NAMALWA (cell line): Measurements from ENCODE around the gene GALNT5.

Experiments
- DNase-seq: peaks from one replicate; pipeline ENCODE4 v3.0.0-alpha.2; 2015; ENCODE audit warnings: low spot score

The GALNT5 gene

GRCh38 chr2:157290525-157290924, 33.0 kb downstream of the GALNT5 start:
- DNase-seq: no peak

GRCh38 chr2:157291018-157291417, 33.5 kb downstream of the GALNT5 start:
- no peak for DNase-seq

- DNase-seq: no peak
These were observed 35.3 kb downstream of the GALNT5 start for GRCh38 chr2:157292853-157293252.

- DNase-seq: no peak
These were observed 39.0 kb downstream of the GALNT5 start for GRCh38 chr2:157296490-157296889.

GRCh38 chr2:157296958-157297357, 39.5 kb downstream of the GALNT5 start:
- DNase-seq: no peak

- DNase-seq: no peak
These were observed 43.8 kb downstream of the GALNT5 start for GRCh38 chr2:157301307-157301706.

- peak; percentile 69 for DNase-seq
These were observed 45.1 kb downstream of the GALNT5 start for GRCh38 chr2:157302492-157303099.

GRCh38 chr2:157303612-157304011, 46.1 kb downstream of the GALNT5 start:
- no peak for DNase-seq

- DNase-seq: no peak
These were observed 47.6 kb downstream of the GALNT5 start for GRCh38 chr2:157304811-157305722.

- no peak for DNase-seq
These were observed 48.2 kb downstream of the GALNT5 start for GRCh38 chr2:157305723-157306110.

GRCh38 chr2:157307021-157307420, 49.5 kb downstream of the GALNT5 start:
- peak; percentile 41 for DNase-seq

- no peak for DNase-seq
These were observed 52.4 kb downstream of the GALNT5 start for GRCh38 chr2:157309878-157310277.

GRCh38 chr2:157311706-157312105, 54.2 kb downstream of the GALNT5 start:
- DNase-seq: no peak

GRCh38 chr2:157312866-157313486, 55.5 kb downstream of the GALNT5 start:
- no peak for DNase-seq

- DNase-seq: no peak
These were observed 58.4 kb downstream of the GALNT5 start for GRCh38 chr2:157315901-157316300.

GRCh38 chr2:157318884-157319283, 61.4 kb downstream of the GALNT5 start:
- no peak for DNase-seq

- DNase-seq: no peak
These were observed 62.3 kb downstream of the GALNT5 start for GRCh38 chr2:157319795-157320194.

GRCh38 chr2:157320409-157320808, 62.9 kb downstream of the GALNT5 start:
- no peak for DNase-seq

- DNase-seq: no peak
These were observed 64.0 kb downstream of the GALNT5 start for GRCh38 chr2:157321466-157321865.

- no peak for DNase-seq
These were observed 64.9 kb downstream of the GALNT5 start for GRCh38 chr2:157322432-157322831.

- no peak for DNase-seq
These were observed 66.9 kb downstream of the GALNT5 start for GRCh38 chr2:157324331-157324843.

- DNase-seq: no peak
These were observed 68.3 kb downstream of the GALNT5 start, which contains the start of gene ERMN for GRCh38 chr2:157325786-157326185. TSS of gene ERMN (minus strand) at chr2:157325824. CDS start at chr2:157325642, 182 bp downstream.

GRCh38 chr2:157326698-157327097, 69.2 kb downstream of the GALNT5 start:
- no peak for DNase-seq
